Liver (tissue), 9 donors: ENCODE results near the gene PCNX2. TPM values are rescaled to one million over a fixed set of nuclear protein-coding genes. Genes with fewer than 3 reads are reported as not detected.

ENCODE experiments used
- DNase-seq: peaks from one replicate; pipeline ENCODE4 v3.0.0-alpha.2; 2017; ENCODE audit warnings: low spot score
- H3K27ac ChIP-seq, 2 donors: one replicate each; pipeline ENCODE4 v1.7.0; 2013; ENCODE audit warnings: inconsistent platforms in 2 of 2, low read length in 2 of 2, control low read depth in 1 of 2, low read depth in 1 of 2, mild to moderate bottlenecking in 1 of 2
- H3K27me3 ChIP-seq, 4 donors: one replicate each; pipeline versions ENCODE4 v1.6.1 to v1.7.0; 2013; ENCODE audit warnings: low read length in 3 of 4, inconsistent platforms in 1 of 4, mild to moderate bottlenecking in 1 of 4, moderate library complexity in 1 of 4; ENCODE audit not compliant: control insufficient read depth in 4 of 4, insufficient read depth in 4 of 4
- H3K36me3 ChIP-seq, 4 donors: one replicate each; pipeline versions ENCODE4 v1.6.1 to v1.7.0; 2013; ENCODE audit warnings: low read length in 3 of 4, mild to moderate bottlenecking in 3 of 4, low read depth in 1 of 4, moderate library complexity in 1 of 4; ENCODE audit not compliant: control insufficient read depth in 4 of 4, insufficient read depth in 3 of 4
- H3K4me1 ChIP-seq, 4 donors: one replicate each; pipeline versions ENCODE4 v1.6.1 to v1.7.0; 2013; ENCODE audit warnings: low read length in 3 of 4, mild to moderate bottlenecking in 3 of 4, moderate library complexity in 1 of 4; ENCODE audit not compliant: control insufficient read depth in 4 of 4, insufficient read depth in 4 of 4
- H3K4me3 ChIP-seq, 3 donors: one replicate each; pipeline versions ENCODE4 v1.6.1 to v1.7.0; 2013; ENCODE audit warnings: low read length in 3 of 3, control low read depth in 1 of 3, low read depth in 1 of 3, mild to moderate bottlenecking in 1 of 3
- H3K9ac ChIP-seq, 2 donors: one replicate each; pipeline ENCODE4 v1.7.0; 2013; ENCODE audit warnings: low read length in 2 of 2, mild to moderate bottlenecking in 2 of 2, moderate library complexity in 2 of 2, control low read depth in 1 of 2, low read depth in 1 of 2
- H3K9me3 ChIP-seq, 4 donors: one replicate each; pipeline versions ENCODE4 v1.6.1 to v1.7.0; 2013; ENCODE audit warnings: low read length in 3 of 4; ENCODE audit not compliant: control insufficient read depth in 4 of 4
- ATF3 ChIP-seq: IDR thresholded peaks from 2 replicates; pipeline ENCODE4 v1.6.1; 2016; ENCODE audit warnings: antibody characterized with exemption
- CTCF ChIP-seq: fragments of 150-350 bp; IDR thresholded peaks from 2 replicates; pipeline ENCODE4 v1.5.1; 2017; ENCODE audit warnings: improper control_type of control experiment, low read depth, low read length; ENCODE audit not compliant: missing input control
- FOXA1 ChIP-seq: IDR thresholded peaks from 2 replicates; pipeline ENCODE4 v1.6.1; 2016; ENCODE audit warnings: antibody characterized with exemption
- FOXA2 ChIP-seq: IDR thresholded peaks from 2 replicates; pipeline ENCODE4 v1.6.1; 2016; ENCODE audit warnings: antibody characterized with exemption
- GABPA ChIP-seq, 2 donors: IDR thresholded peaks in 1 of 2; conservative IDR thresholded peaks in 1 of 2; 2 replicates each; pipeline ENCODE4 v1.6.1; 2016; ENCODE audit warnings: antibody characterized with exemption in 2 of 2, mild to moderate bottlenecking in 1 of 2, moderate library complexity in 1 of 2
- HNF4G ChIP-seq: IDR thresholded peaks from 2 replicates; pipeline ENCODE4 v1.6.1; 2016; ENCODE audit warnings: antibody characterized with exemption
- JUND ChIP-seq, 2 donors: IDR thresholded peaks; 2 replicates each; pipeline ENCODE4 v1.6.1; 2016; ENCODE audit warnings: antibody characterized with exemption in 2 of 2
- MAX ChIP-seq: IDR thresholded peaks from 2 replicates; pipeline ENCODE4 v1.6.1; 2016; ENCODE audit warnings: antibody characterized with exemption
- RAD21 ChIP-seq, 2 donors: IDR thresholded peaks; 2 replicates each; pipeline ENCODE4 v1.6.1; 2016; ENCODE audit warnings: antibody characterized with exemption in 2 of 2, mild to moderate bottlenecking in 2 of 2
- REST ChIP-seq: IDR thresholded peaks from 2 replicates; pipeline ENCODE4 v1.6.1; 2016; ENCODE audit warnings: antibody characterized with exemption, mild to moderate bottlenecking
- RXRA ChIP-seq, 2 donors: IDR thresholded peaks; 2 replicates each; pipeline ENCODE4 v1.6.1; 2017 to 2018; ENCODE audit warnings: antibody characterized with exemption in 2 of 2, mild to moderate bottlenecking in 1 of 2
- SP1 ChIP-seq: IDR thresholded peaks from 2 replicates; pipeline ENCODE4 v1.6.1; 2018; ENCODE audit warnings: antibody characterized with exemption, mild to moderate bottlenecking
- ZBTB33 ChIP-seq: IDR thresholded peaks from 2 replicates; pipeline ENCODE4 v1.6.1; 2016; ENCODE audit warnings: antibody characterized with exemption
- WGBS: extraction: QIAGEN DNeasy Blood & Tissue Kit; methylation state at CpG from one replicate; pipeline ENCODE4 v1.1.7; 2013; 5-methylcytosine and 5-hydroxymethylcytosine counted together
- polyA plus RNA-seq, 2 donors: library from polyadenylated mRNA; stranded (reverse) in 1 of 2; unstranded in 1 of 2; fragments of 200-250 nt in 1 of 2; fragments of >200 nt in 1 of 2; fragmentation: Nextera tagmentation in 1 of 2; extraction: Ambion mirVana in 1 of 2; gene quantifications; one replicate each; pipeline versions ENCODE4 v1.2.1 to v1.2.3, GENCODE V29; 2013 to 2015
- total RNA-seq, 2 donors: library from RNA; depleted of rRNA; stranded (reverse); fragments of >200 nt; gene quantifications; one replicate each; pipeline ENCODE4 v1.2.3, GENCODE V29; 2014
- donor health status: healthy.
- donor health status: healthy.
- donor health status: healthy.
- donor health status: healthy.
- donor health status: healthy.

Gene PCNX2
- total and polyA plus RNA-seq, 4 donors = 0.20 to 3.1 (median 0.92) TPM

GRCh38 chr1:233055879-233056641 is 239.5 kb downstream of the PCNX2 start:
- 73% methylated on average over 5 of the region's 5 CpGs for WGBS
- no peak for DNase-seq
- Histone ChIP-seq H3K9me3 (peaks cover 0 to 5% (median 0%) of the 10 kb centered on the region in 4 donors), H3K36me3 (no peaks in the 10 kb centered on the region), H3K9ac (no peak overlapping the region), H3K4me3 (no peak overlapping the region), H3K27ac (no peak overlapping the region), H3K4me1 (no peaks in the 10 kb centered on the region), H3K27me3 (no peaks in the 10 kb centered on the region)
- TF ChIP-seq ZBTB33 = no peak
- TF ChIP-seq GABPA (IDR thresholded peaks at IDR 0.05 in 1 of 2, conservative IDR thresholded peaks at IDR 0.05 in 1 of 2) = no peak
- no peak for TF ChIP-seq REST

GRCh38 chr1:233045588-233045987 is 249.9 kb downstream of the PCNX2 start:
- no peak for TF ChIP-seq ATF3
- no peak for TF ChIP-seq MAX
- no peak for TF ChIP-seq ZBTB33
- no peak for TF ChIP-seq RXRA (IDR thresholded peaks at IDR 0.05)
- TF ChIP-seq FOXA1 = no peak
- no peak for TF ChIP-seq HNF4G
- no peak for TF ChIP-seq CTCF
- no peak for TF ChIP-seq JUND (IDR thresholded peaks at IDR 0.05)
- TF ChIP-seq SP1 = no peak
- no peak for TF ChIP-seq FOXA2
- no peak for TF ChIP-seq RAD21 (IDR thresholded peaks at IDR 0.05)
- H3K27ac ChIP-seq = no peak overlapping the region
- no peak for DNase-seq

More at GRCh38 chr1:233045588-233045987, 249.9 kb downstream of the PCNX2 start:
- WGBS = 82% methylated on average over 2 of the region's 2 CpGs
- Histone ChIP-seq H3K36me3 (no peaks in the 10 kb centered on the region), H3K4me3 (no peak overlapping the region), H3K9ac (no peak overlapping the region), H3K27me3 (no peaks in the 10 kb centered on the region), H3K4me1 (no peaks in the 10 kb centered on the region), H3K9me3 (no peaks in the 10 kb centered on the region)
